ENCODE measurements around the gene SH3BP2.
A peak's percentile ranks its signal among the peaks of the same experiment; 100 is the strongest.
"Not testable (repeated sequence)": the region's sequence is repeated elsewhere in the genome, so short reads cannot be mapped to it uniquely, and the experiment has no call there.

SH3BP2 gene

GRCh38 chr4:2792711-2793585, at the start of gene SH3BP2:
Gene SH3BP2, plus strand, starts transcription at chr4:2793085. Its CDS starts 27,533 bp downstream, at chr4:2820618.
- DNase-seq, result peak; percentile 74

GRCh38 chr4:2743518-2744445, 49.1 kb upstream of the SH3BP2 start:
- DNase-seq, result no peak

GRCh38 chr4:2744576-2745270, 48.2 kb upstream of the SH3BP2 start:
- DNase-seq, result no peak

- DNase-seq, result no peak
These were observed 47.4 kb upstream of the SH3BP2 start for GRCh38 chr4:2745516-2745915.

GRCh38 chr4:2745981-2746806, 46.7 kb upstream of the SH3BP2 start:
- peak; percentile 65 for DNase-seq

- DNase-seq, result no peak
These were observed 45.8 kb upstream of the SH3BP2 start for GRCh38 chr4:2746891-2747695.

GRCh38 chr4:2750719-2751605, 41.9 kb upstream of the SH3BP2 start:
- DNase-seq, result no peak

GRCh38 chr4:2753436-2753835, 39.4 kb upstream of the SH3BP2 start:
- no peak for DNase-seq

- DNase-seq, result no peak
These were observed 37.8 kb upstream of the SH3BP2 start for GRCh38 chr4:2754848-2755819.

- DNase-seq, result peak; percentile 68
These were observed 36.8 kb upstream of the SH3BP2 start, which contains the start of gene TNIP2 for GRCh38 chr4:2755821-2756690. Gene TNIP2, minus strand, starts transcription at chr4:2756336. Its CDS starts 47 bp downstream, at chr4:2756289.

- DNase-seq, result no peak
These were observed 36.1 kb upstream of the SH3BP2 start for GRCh38 chr4:2756691-2757350.

GRCh38 chr4:2757426-2757825, 35.5 kb upstream of the SH3BP2 start:
- DNase-seq, result no peak

- no peak for DNase-seq
These were observed 31.6 kb upstream of the SH3BP2 start for GRCh38 chr4:2761035-2761923.

GRCh38 chr4:2762048-2762447, 30.8 kb upstream of the SH3BP2 start:
- no peak for DNase-seq

GRCh38 chr4:2762486-2763370, 30.2 kb upstream of the SH3BP2 start:
- DNase-seq, result not testable (repeated sequence)
